GM20431 (cell line): Measurements from ENCODE around the gene TSNAX.
"Not testable (repeated sequence)": the region's sequence is repeated elsewhere in the genome, so short reads cannot be mapped to it uniquely, and the experiment has no call there.

ENCODE experiments used
- in situ Hi-C: fragments of 300-500 bp; cut with MseI, MboI; formaldehyde crosslinking; loops from one replicate; pipeline ENCODE4 v1.15.0; 2020; ENCODE audit warnings: low sequenced_read_pairs; ENCODE audit not compliant: unreplicated experiment

Gene TSNAX, protein sequence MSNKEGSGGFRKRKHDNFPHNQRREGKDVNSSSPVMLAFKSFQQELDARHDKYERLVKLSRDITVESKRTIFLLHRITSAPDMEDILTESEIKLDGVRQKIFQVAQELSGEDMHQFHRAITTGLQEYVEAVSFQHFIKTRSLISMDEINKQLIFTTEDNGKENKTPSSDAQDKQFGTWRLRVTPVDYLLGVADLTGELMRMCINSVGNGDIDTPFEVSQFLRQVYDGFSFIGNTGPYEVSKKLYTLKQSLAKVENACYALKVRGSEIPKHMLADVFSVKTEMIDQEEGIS

GRCh38 chr1:231528172-231529029, at the start of gene TSNAX:
TSNAX (plus strand) TSS chr1:231528669; CDS start chr1:231528811, 142 bp downstream.
- in situ Hi-C loops, result no loop called here

DNA sequence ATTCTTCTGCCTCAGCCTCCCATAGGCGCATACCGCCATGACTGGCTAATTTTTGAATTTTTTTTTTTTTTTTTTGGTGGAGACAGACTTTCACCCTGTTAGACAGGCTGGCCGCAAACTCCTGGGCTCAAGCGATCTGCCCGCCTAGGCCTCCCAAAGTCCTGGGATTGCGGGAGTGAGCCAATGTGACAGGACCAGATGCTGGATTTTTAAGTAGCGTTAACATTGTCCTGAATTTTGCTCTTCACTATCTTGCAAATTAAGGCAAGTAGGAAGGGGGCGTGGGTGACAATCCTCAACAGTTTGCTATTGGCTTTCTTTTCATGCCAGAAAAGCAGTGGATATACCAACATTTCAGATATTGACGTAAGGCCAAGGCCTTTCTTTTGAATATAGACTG, 49.7 kb upstream of the TSNAX start:
- in situ Hi-C loops, result no loop called here

GRCh38 chr1:231480008-231480407, 48.5 kb upstream of the TSNAX start:
- in situ Hi-C loops, result no loop called here

GRCh38 chr1:231481289-231481688, 47.2 kb upstream of the TSNAX start:
- in situ Hi-C loops, result no loop called here

GRCh38 chr1:231485029-231485784, 43.3 kb upstream of the TSNAX start:
- in situ Hi-C loops, result no loop called here

GRCh38 chr1:231487019-231487418, 41.5 kb upstream of the TSNAX start:
- in situ Hi-C loops, result no loop called here

GRCh38 chr1:231487910-231488309, 40.6 kb upstream of the TSNAX start:
- in situ Hi-C loops, result no loop called here

DNA sequence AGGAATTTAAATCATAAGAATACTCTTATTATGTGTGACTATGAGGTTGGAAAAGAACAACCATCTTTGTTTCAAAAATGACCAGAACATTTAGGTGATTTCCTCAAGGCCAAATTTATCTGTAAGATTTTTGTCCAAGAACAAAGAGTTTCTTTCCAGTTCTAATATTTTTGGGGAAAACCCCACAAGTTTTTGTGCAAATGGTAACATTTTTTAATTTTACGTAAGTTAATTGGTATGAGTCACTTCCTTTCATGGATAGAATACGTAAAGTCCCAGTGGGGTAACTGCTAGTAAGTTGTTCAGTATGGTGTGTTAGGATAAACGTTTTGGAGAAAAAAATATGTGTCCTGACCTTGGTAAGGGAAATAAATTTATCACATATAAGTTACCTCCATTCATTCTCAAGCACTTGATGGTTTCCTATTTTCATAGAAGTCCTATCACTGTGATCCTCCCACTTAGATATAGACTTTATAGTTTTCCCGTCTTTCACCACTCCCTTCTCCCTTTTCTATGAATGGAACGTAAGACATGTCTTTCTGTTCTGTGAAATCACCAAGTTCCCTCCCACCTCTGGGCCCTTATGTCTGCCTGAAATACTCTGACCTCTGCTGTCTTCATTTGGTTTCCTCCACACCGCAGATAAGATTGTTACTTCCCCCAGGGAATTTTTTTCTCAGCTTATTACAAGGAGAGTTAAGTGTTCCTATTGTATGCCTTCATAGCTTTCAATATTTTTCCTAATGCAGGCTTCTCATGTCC, 34.9 kb upstream of the TSNAX start:
- in situ Hi-C loops, result no loop called here

DNA sequence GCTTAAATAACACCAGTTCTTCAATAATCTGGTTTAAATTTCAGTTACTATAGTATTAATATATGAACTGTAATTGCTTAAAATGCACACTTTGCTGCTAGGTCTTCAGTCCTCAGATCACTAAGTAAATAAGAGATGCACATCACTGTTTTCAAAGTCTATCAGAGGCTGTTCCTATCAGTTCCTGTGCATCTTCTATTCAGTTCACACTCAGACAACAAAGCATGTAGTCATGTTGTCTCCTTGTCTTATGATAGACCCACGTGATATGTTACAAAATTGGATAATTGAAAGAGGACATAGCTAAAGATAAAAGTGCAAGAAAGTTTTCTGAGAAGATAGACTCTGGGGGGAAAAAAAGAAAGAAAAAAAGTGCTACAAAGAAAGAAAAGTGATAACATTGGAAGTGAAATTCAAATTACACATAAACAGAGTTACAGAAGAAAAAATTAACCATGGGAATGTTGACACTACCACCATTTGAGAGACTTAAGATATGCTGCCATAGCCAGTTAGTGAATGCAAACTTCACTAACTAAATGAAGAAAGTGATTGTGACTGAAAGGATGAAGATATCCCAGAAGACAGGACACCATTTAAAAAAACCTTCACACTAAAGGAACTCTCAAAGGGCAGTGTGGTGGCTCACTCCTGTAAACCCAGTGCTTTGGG, 33.9 kb upstream of the TSNAX start:
- in situ Hi-C loops, result no loop called here

DNA sequence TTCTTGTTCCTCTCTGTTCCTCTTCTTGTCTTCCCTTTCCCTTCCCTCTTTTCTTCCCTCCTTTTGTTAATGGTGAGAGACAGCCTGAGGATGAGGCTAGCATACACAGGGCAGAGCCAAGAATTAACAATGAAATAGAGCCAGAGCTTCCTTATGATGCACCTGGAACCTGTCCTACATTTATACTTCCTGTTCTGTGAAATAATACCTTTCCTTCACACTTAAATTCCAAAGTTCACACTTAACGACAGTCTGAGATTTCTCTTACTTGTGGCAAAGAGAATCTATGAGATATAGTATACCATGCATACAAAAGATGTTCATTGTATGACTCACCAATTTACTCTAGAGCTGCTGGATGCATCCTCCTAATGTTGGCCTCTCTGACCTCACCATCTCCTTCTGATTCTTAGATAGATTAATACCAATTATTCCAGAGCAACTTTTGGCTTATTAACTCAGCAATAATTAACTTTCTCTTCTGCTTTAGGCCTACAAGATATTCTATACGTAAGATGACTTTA, 30.8 kb upstream of the TSNAX start:
- in situ Hi-C loops, result no loop called here

DNA sequence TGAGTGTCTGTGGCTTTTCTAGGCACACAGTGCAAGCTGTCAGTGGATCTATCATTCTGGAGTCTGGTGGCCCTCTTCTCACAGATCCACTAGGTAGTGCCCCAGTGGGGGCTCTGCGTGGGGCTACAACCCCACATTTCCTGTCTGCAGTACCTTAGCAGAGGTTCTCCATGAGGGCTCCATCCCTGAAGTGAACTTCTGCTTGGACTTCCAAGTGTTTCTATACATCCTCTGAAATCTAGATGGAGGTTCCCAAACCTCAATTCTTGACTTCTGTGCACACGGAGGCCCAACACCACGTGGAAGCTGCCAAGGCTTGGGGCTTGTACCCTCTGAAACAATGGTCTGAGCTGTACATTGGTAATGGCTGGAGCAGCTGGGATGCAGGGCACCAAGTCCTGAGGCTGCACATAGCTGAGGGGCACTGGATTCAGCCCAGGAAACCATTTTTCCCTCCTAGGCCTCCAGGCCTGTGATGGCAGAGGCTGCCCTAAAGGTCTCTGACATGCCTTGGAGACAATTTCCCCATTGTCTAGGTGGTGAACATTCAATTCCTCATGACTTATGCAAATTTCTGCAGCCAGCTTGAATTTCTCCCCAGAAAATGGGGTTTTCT, 29.2 kb upstream of the TSNAX start:
- in situ Hi-C loops, result no loop called here

DNA sequence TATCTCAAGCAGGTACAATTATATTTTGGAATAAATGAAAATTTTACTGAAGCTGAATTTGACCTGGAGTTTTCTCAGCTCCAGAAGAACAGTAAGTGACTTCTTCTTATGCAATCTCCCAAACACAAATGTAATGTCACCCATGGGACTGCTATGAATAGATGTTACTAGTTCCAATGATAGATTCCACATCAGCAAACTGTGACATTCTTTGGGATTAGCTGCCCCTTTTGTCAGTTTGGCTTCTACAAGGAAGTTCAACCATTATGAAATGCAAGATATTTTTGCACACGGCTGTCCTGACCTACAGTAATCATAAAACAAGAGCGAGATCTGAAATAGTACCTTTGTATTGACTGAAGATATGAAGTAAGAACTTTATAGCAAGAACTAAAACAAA, 27.8 kb upstream of the TSNAX start:
- in situ Hi-C loops, result no loop called here

- in situ Hi-C loops, result not testable (repeated sequence)
Observed at GRCh38 chr1:231503168-231503567, 25.3 kb upstream of the TSNAX start.

DNA sequence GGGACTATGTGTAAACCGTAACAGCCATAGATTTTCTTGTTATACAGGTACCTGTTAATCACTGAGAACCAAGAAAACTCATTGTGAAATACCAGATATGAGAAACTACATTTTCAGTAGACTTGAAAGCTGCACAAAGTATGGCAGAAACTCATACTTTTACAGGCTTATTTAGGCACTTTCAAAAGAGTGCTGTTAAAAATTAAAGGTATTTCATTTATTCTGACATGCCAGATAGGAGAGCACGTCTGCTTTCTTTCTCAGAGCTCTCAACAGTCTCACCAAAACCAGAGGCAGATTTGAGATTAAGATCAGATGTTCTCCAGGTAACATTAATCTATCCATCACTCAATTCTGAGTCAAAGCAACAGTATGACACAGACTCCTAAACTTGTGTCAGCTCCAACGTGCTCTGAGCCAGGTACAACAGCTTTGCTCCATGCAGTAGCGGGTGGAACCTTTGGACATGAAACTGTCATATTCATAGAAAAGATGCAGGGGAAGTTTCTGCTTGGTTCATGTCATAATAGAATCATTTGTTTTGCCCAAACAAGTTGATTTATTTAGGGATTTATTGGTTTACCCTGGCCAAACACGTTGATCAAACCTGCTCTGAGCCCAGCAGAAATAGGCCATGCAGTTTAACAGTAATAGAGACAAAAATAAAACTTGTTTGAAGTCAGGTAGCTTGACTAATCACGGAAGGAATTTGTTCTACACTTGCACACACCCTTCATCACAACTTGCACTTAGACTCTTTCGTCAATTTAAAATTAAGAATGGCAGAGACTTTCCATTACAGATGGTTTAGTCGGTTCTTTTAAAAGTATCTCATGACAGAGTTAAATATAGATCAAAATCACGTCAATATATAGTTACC, 20.8 kb upstream of the TSNAX start:
- in situ Hi-C loops, result no loop called here

DNA sequence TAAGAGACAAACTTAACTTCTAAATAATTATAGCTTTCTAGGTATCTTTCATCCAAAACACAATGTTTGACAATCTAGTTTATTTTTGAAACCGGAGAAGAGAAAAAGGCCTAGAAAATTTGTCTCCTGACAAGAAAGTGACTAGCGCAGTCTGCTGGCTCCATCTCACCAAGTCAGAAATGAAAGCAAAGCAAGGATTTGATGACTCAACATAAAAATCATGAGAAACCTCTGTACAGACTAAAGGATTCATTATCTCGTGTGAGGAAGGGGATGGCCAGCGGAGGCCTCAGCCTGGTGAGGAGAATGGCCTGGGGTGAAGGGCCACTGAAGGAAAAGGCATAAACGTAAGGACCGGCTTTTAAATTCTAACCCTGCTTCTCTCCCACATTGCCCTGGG, 20.0 kb upstream of the TSNAX start:
- in situ Hi-C loops, result no loop called here

DNA sequence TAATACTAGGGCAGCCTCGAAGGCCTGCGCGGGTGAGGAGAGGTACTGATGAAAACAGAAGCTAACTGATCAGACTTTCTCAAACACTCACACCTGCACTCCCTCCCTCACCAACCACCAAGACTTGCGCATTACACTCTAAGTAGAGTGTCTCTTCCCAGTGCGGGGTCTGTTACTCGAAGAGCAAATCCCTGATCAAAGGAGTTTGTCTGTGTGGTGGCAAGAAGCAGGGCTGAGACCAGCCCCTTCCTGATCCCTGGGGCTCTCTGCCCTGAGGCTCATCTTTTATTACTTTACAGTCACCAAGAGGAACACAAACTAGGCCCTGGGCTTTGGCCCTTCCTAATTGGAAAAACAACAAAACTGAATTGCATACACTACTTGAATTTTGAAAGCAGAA, 19.5 kb upstream of the TSNAX start:
- in situ Hi-C loops, result no loop called here

GRCh38 chr1:231512147-231512698, 16.2 kb upstream of the TSNAX start:
- in situ Hi-C loops, result no loop called here

DNA sequence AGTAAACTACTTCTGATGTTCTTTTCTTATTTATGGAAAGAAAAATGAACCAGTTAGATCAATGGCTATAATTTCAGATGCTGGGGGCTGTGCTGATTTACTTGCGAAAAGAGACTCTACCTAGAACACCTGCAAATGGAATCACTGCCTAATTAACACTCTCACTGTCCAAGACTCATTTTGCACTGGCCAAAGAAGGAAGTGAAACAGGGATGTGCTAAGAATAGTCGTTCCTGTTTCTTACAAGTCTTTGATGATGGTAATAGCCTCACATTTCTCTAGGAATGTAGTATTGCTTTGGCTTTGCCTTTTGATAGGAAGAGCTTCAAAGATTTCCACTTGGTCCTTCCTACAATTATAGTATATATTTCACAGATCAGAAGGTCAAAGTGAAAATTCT, 12.7 kb upstream of the TSNAX start:
- in situ Hi-C loops, result no loop called here
